ENCODE measurements around the gene NAV2. TPM values are rescaled to one million over a fixed set of nuclear protein-coding genes. Genes with fewer than 3 reads are reported as not detected.
"Not testable (repeated sequence)": the region's sequence is repeated elsewhere in the genome, so short reads cannot be mapped to it uniquely, and the experiment has no call there.

Gene NAV2
- total RNA-seq, 4 donors from 2014 or later, result 9.6 to 40.0 (median 23.1) TPM

- H3K9me3 ChIP-seq, result no peaks in the 10 kb centered on the region
- no peak overlapping the region for H3K27ac ChIP-seq
- WGBS, 2 donors (ENCODE audit: low coverage in 1 of 2), result 85 to 90% methylated on average over 4 of the region's 4 CpGs
- H3K27me3 ChIP-seq, result no peaks in the 10 kb centered on the region
- peaks cover 0 to 16% (median 2%) of the 10 kb centered on the region in 4 donors for H3K36me3 ChIP-seq
- intact Hi-C loops (cut with DNase I; ENCODE audit: low total_unique reads) (no loop called here), in situ Hi-C loops (cut with MboI; ENCODE audit: low pct_ligation_motif_present in 1 of 4, low pct_unique_long_range_greater_than_20kb in 1 of 4, low sequenced_read_pairs in 3 of 4) (loop anchor here in 1 of 4 donors (25.0 kb wide), 1 partner anchor 519 kb away; no protein-coding TSS in a partner anchor)
- DNase-seq, result no peak
- no peak for TF ChIP-seq EP300 (IDR thresholded peaks at IDR 0.05; ENCODE audit: low read depth)
- no peak for TF ChIP-seq CTCF (IDR thresholded peaks at IDR 0.05)
- no peak for TF ChIP-seq POLR2A (IDR thresholded peaks at IDR 0.05)
- no peak for TF ChIP-seq POLR2AphosphoS5 (IDR thresholded peaks at IDR 0.05)
- no peak overlapping the region for H3K4me3 ChIP-seq
- no peaks in the 10 kb centered on the region for H3K4me1 ChIP-seq
Observed at GRCh38 chr11:20081336-20081735, 368.7 kb downstream of the NAV2 start.

- in situ Hi-C loops (cut with MboI; ENCODE audit: low pct_ligation_motif_present in 1 of 4, low pct_unique_long_range_greater_than_20kb in 1 of 4, low sequenced_read_pairs in 3 of 4), result loop anchor here in 1 of 4 donors (25.0 kb wide), 1 partner anchor 522 kb away; no protein-coding TSS in a partner anchor
- H3K27me3 ChIP-seq; H3K4me1 ChIP-seq; intact Hi-C loops (cut with DNase I; ENCODE audit: low total_unique reads); H3K4me3 ChIP-seq; H3K9me3 ChIP-seq; DNase-seq; H3K27ac ChIP-seq: not testable (repeated sequence)
- WGBS, 2 donors (ENCODE audit: low coverage in 1 of 2), result 84 to 100% methylated on average over 1 to 3 of the region's 3 CpGs
- peaks cover 0 to 16% (median 2%) of the 10 kb centered on the region in 4 donors for H3K36me3 ChIP-seq
Observed at GRCh38 chr11:20083877-20084276, 371.2 kb downstream of the NAV2 start.

DNA sequence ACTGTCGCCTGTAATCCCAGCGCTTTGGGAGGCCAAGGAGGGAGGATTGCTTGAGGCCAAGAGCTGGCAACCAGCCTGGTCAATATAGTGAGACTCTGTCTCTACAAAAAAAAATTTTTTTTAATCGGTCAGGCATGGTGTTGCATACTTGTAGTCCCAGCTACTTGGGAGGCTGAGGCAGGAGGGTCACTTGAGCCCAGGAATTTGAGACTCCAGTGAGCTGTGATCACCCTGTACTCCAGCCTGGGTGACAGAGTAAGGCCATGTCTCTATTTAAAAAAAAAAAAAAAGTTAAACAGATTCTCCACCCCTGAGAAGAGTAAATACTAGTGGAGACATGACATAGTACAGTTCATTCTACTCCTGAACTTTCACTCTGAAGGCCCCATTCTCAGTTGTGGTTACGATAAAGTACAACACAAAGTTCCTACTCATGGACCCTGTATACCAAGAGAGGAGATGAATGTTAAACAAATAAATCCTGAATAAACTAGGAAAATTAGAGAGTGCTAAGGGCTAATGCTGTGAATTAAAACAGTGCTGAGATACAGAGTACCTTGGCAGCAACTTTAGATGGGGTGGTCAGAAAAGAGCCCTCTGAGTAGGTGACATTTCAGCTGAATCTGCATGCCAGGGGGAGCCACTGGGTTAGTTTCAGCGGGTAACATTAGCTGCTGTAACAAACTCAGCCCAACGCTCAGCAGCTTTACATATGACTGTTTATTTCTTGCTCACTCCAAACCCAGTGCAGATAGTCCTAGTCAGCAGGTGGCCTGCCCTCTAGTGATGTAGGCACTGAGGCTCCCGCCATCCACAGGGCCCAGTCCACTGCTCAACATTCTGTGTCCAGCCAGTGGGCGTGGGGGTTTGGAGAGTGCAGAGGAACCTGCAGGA, 372.5 kb downstream of the NAV2 start:
- no peaks in the 10 kb centered on the region for H3K27me3 ChIP-seq
- no peaks in the 10 kb centered on the region for H3K4me1 ChIP-seq
- H3K27ac ChIP-seq, result no peak overlapping the region
- no peak overlapping the region for H3K4me3 ChIP-seq
- H3K9me3 ChIP-seq, result no peaks in the 10 kb centered on the region
- 71 to 80% methylated on average over 2 to 8 of the region's 8 CpGs for WGBS, 2 donors (ENCODE audit: low coverage in 1 of 2)
- intact Hi-C loops (cut with DNase I; ENCODE audit: low total_unique reads), result no loop called here
- DNase-seq, result no peak
- in situ Hi-C loops (cut with MboI; ENCODE audit: low pct_ligation_motif_present in 1 of 4, low pct_unique_long_range_greater_than_20kb in 1 of 4, low sequenced_read_pairs in 3 of 4), result loop anchor here in 1 of 4 donors (25.0 kb wide), 1 partner anchor 523 kb away; no protein-coding TSS in a partner anchor
- peaks cover 0 to 16% (median 2%) of the 10 kb centered on the region in 4 donors for H3K36me3 ChIP-seq
- TF ChIP-seq POLR2A (IDR thresholded peaks at IDR 0.05) (no peak), POLR2AphosphoS5 (IDR thresholded peaks at IDR 0.05) (no peak), EP300 (IDR thresholded peaks at IDR 0.05; ENCODE audit: low read depth) (no peak), CTCF (IDR thresholded peaks at IDR 0.05) (no peak)

GRCh38 chr11:20085918-20086317, 373.3 kb downstream of the NAV2 start:
- peaks cover 0 to 16% (median 4%) of the 10 kb centered on the region in 4 donors for H3K36me3 ChIP-seq
- H3K4me3 ChIP-seq, result no peak overlapping the region
- no peak for TF ChIP-seq POLR2A (IDR thresholded peaks at IDR 0.05)
- in situ Hi-C loops (cut with MboI; ENCODE audit: low pct_ligation_motif_present in 1 of 4, low pct_unique_long_range_greater_than_20kb in 1 of 4, low sequenced_read_pairs in 3 of 4) (loop anchor here in 1 of 4 donors (25.0 kb wide), 1 partner anchor 524 kb away; no protein-coding TSS in a partner anchor), intact Hi-C loops (cut with DNase I; ENCODE audit: low total_unique reads) (no loop called here)
- no peak overlapping the region for H3K27ac ChIP-seq
- WGBS, 2 donors (ENCODE audit: low coverage in 1 of 2), result 94 to 95% methylated on average over 5 of the region's 5 CpGs
- no peaks in the 10 kb centered on the region for H3K9me3 ChIP-seq
- DNase-seq, result no peak
- H3K27me3 ChIP-seq, result no peaks in the 10 kb centered on the region
- H3K4me1 ChIP-seq, result no peaks in the 10 kb centered on the region

GRCh38 chr11:20087118-20087521, 374.5 kb downstream of the NAV2 start:
- TF ChIP-seq EP300 (IDR thresholded peaks at IDR 0.05; ENCODE audit: low read depth) (no peak), POLR2AphosphoS5 (IDR thresholded peaks at IDR 0.05) (no peak), CTCF (IDR thresholded peaks at IDR 0.05) (no peak), POLR2A (IDR thresholded peaks at IDR 0.05) (no peak)
- no peak overlapping the region for H3K27ac ChIP-seq
- H3K4me3 ChIP-seq, result no peak overlapping the region
- no peaks in the 10 kb centered on the region for H3K27me3 ChIP-seq
- no peak for DNase-seq
- in situ Hi-C loops (cut with MboI; ENCODE audit: low pct_ligation_motif_present in 1 of 4, low pct_unique_long_range_greater_than_20kb in 1 of 4, low sequenced_read_pairs in 3 of 4) (loop anchor here in 1 of 4 donors (25.0 kb wide), 1 partner anchor 525 kb away; no protein-coding TSS in a partner anchor), intact Hi-C loops (cut with DNase I; ENCODE audit: low total_unique reads) (no loop called here)
- H3K36me3 ChIP-seq, result peaks cover 0 to 25% (median 4%) of the 10 kb centered on the region in 4 donors
- 82 to 90% methylated on average over 2 to 7 of the region's 7 CpGs for WGBS, 2 donors (ENCODE audit: low coverage in 1 of 2)
- no peaks in the 10 kb centered on the region for H3K9me3 ChIP-seq
- no peaks in the 10 kb centered on the region for H3K4me1 ChIP-seq

All from transverse colon (tissue), 4 donors.